ENCODE measurements around the gene PPP1CC.

GRCh38 chr12:110705309-110705708, 37.4 kb downstream of the PPP1CC start:
- TF ChIP-seq POLR2A (IDR thresholded peaks at IDR 0.05), result no peak
- TF ChIP-seq, protein P1, sequence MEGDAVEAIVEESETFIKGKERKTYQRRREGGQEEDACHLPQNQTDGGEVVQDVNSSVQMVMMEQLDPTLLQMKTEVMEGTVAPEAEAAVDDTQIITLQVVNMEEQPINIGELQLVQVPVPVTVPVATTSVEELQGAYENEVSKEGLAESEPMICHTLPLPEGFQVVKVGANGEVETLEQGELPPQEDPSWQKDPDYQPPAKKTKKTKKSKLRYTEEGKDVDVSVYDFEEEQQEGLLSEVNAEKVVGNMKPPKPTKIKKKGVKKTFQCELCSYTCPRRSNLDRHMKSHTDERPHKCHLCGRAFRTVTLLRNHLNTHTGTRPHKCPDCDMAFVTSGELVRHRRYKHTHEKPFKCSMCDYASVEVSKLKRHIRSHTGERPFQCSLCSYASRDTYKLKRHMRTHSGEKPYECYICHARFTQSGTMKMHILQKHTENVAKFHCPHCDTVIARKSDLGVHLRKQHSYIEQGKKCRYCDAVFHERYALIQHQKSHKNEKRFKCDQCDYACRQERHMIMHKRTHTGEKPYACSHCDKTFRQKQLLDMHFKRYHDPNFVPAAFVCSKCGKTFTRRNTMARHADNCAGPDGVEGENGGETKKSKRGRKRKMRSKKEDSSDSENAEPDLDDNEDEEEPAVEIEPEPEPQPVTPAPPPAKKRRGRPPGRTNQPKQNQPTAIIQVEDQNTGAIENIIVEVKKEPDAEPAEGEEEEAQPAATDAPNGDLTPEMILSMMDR (IDR thresholded peaks at IDR 0.05), result no peak

Data from right lobe of liver (tissue), 4 donors.